GM21786 (cell line): ENCODE measurements around the gene PRKN.

Source experiments
- ATAC-seq: cut with Tn5 transposase; IDR thresholded peaks from one replicate; pipeline ENCODE4 v1.9.1; 2021; ENCODE audit not compliant: unreplicated experiment

Gene PRKN

GRCh38 chr6:162711376-162711775 lies 16.2 kb downstream of the PRKN start:
- no peak for ATAC-seq

GRCh38 chr6:162710936-162711335 lies 16.6 kb downstream of the PRKN start:
- ATAC-seq, result no peak

GRCh38 chr6:162710419-162710818 lies 17.1 kb downstream of the PRKN start:
- no peak for ATAC-seq

GRCh38 chr6:162709431-162709830 lies 18.1 kb downstream of the PRKN start:
- ATAC-seq, result no peak

GRCh38 chr6:162708971-162709370 lies 18.6 kb downstream of the PRKN start:
- no peak for ATAC-seq

- no peak for ATAC-seq
These were observed 21.3 kb downstream of the PRKN start for GRCh38 chr6:162706232-162706631.

GRCh38 chr6:162705736-162706135 lies 21.8 kb downstream of the PRKN start:
- ATAC-seq, result no peak

- no peak for ATAC-seq
These were observed 23.6 kb downstream of the PRKN start for GRCh38 chr6:162704001-162704400.

GRCh38 chr6:162702446-162702845 lies 25.1 kb downstream of the PRKN start:
- no peak for ATAC-seq

GRCh38 chr6:162701551-162701950 lies 26.0 kb downstream of the PRKN start:
- ATAC-seq, result no peak

GRCh38 chr6:162700966-162701365 lies 26.6 kb downstream of the PRKN start:
- ATAC-seq, result no peak

- no peak for ATAC-seq
These were observed 27.6 kb downstream of the PRKN start for GRCh38 chr6:162699961-162700360.

GRCh38 chr6:162698440-162698839 lies 29.1 kb downstream of the PRKN start:
- ATAC-seq, result no peak

GRCh38 chr6:162697872-162698403 lies 29.6 kb downstream of the PRKN start:
- ATAC-seq, result no peak

GRCh38 chr6:162690158-162690557 lies 37.4 kb downstream of the PRKN start:
- ATAC-seq, result no peak

GRCh38 chr6:162688751-162689345 lies 38.7 kb downstream of the PRKN start:
- ATAC-seq, result no peak

GRCh38 chr6:162685586-162685985 lies 42.0 kb downstream of the PRKN start:
- ATAC-seq, result no peak

GRCh38 chr6:162684961-162685360 lies 42.6 kb downstream of the PRKN start:
- ATAC-seq, result no peak

- ATAC-seq, result no peak
These were observed 43.5 kb downstream of the PRKN start for GRCh38 chr6:162684052-162684451.

- ATAC-seq, result no peak
These were observed 44.4 kb downstream of the PRKN start for GRCh38 chr6:162683135-162683534.

- ATAC-seq, result no peak
These were observed 46.1 kb downstream of the PRKN start for GRCh38 chr6:162681447-162681846.

- ATAC-seq, result no peak
These were observed 46.7 kb downstream of the PRKN start for GRCh38 chr6:162680871-162681270.

GRCh38 chr6:162680367-162680766 lies 47.2 kb downstream of the PRKN start:
- ATAC-seq, result no peak
